Lower leg skin (tissue), 4 donors: Measurements from ENCODE around the gene NUP214. TPM values are rescaled to one million over a fixed set of nuclear protein-coding genes. Genes with fewer than 3 reads are reported as not detected.
"Not testable (repeated sequence)": the region's sequence is repeated elsewhere in the genome, so short reads cannot be mapped to it uniquely, and the experiment has no call there.

Source experiments
- DNase-seq, 2 donors: peaks; one replicate each; pipeline ENCODE4 v3.0.0-alpha.2; 2019; ENCODE audit warnings: low spot score in 2 of 2
- H3K4me3 ChIP-seq: fragments of 200-600 bp; sonication (generic); 2 replicates; pipeline ENCODE4 v1.5.1; 2017; ENCODE audit warnings: mild to moderate bottlenecking, low read depth; ENCODE audit not compliant: poor library complexity, severe bottlenecking
- POLR2A ChIP-seq, 2 donors: fragments of 450-650 bp; IDR thresholded peaks; one replicate each; pipeline ENCODE4 v1.6.1; 2016 to 2017; ENCODE audit warnings: antibody characterized with exemption in 2 of 2, mild to moderate bottlenecking in 1 of 2, moderate library complexity in 1 of 2
- WGBS, 2 donors: methylation state at CpG; one replicate each; pipeline ENCODE4 v1.1.5; 2018; 5-methylcytosine and 5-hydroxymethylcytosine counted together
- intact Hi-C: fragments of 100-400 bp; cut with DNase I; formaldehyde crosslinking; loops from one replicate; pipeline ENCODE4 v1.15.0; 2023; ENCODE audit warnings: low total_unique reads
- total RNA-seq, 4 donors: library from RNA; depleted of rRNA; stranded (reverse); fragments of >200 nt; gene quantifications; one replicate each; pipeline ENCODE4 v1.1.0, GENCODE V29; 2016
- TF ChIP-seq, protein P1 (sequence below), 3 donors: fragments of 450-650 bp; IDR thresholded peaks; one replicate each; pipeline ENCODE4 v1.5.1; 2016; ENCODE audit warnings: antibody characterized with exemption in 3 of 3, mild to moderate bottlenecking in 3 of 3, moderate library complexity in 2 of 3

NUP214 gene
- total RNA-seq, 4 donors from 2014 or later = 33.8 to 64.4 (median 39.8) TPM

DNA sequence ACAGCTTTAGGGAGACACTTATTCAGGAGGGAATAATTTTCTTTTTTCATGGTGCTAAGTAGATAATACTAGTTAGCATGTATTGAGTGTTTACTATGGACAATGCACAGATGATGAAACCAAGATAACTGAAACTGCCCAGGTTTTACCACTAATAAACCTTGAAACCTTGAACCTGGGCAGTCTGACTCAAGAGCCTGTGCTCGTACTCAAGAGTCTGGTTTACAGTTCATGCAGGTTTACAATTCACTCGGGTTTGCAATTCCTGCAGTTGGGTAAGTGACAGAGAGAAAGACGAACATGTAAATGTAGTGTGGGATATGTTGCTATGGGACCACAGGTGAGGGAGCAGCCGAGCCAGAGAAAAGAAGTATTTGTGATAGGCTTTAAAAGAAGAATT is 28.2 kb downstream of the NUP214 start:
- H3K4me3 ChIP-seq = no peak overlapping the region
- 88 to 92% methylated on average over 4 of the region's 4 CpGs for WGBS, 2 donors
- DNase-seq = no peak
- intact Hi-C loops = no loop called here
- TF ChIP-seq, protein P1, sequence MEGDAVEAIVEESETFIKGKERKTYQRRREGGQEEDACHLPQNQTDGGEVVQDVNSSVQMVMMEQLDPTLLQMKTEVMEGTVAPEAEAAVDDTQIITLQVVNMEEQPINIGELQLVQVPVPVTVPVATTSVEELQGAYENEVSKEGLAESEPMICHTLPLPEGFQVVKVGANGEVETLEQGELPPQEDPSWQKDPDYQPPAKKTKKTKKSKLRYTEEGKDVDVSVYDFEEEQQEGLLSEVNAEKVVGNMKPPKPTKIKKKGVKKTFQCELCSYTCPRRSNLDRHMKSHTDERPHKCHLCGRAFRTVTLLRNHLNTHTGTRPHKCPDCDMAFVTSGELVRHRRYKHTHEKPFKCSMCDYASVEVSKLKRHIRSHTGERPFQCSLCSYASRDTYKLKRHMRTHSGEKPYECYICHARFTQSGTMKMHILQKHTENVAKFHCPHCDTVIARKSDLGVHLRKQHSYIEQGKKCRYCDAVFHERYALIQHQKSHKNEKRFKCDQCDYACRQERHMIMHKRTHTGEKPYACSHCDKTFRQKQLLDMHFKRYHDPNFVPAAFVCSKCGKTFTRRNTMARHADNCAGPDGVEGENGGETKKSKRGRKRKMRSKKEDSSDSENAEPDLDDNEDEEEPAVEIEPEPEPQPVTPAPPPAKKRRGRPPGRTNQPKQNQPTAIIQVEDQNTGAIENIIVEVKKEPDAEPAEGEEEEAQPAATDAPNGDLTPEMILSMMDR (IDR thresholded peaks at IDR 0.05) = no peak
- TF ChIP-seq POLR2A (IDR thresholded peaks at IDR 0.05) = no peak

DNA sequence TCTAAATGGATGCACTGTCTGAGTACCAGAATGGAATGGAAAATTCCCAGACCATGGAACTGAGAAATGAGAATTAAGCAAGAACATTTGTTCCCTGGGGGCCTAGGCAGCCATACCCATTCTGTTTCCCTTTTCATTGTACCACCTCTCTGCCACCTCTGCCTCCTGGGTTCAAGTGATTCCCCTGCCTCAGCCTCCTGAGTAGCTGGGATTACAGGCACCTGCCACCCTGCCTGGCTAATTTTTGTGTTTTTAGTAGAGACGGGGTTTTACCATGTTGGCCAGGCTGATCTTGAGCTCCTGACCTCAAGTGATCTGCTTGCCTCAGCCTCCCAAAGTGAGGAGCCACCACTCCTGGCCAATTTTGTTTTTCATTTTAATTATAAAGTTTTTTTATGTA is 33.3 kb downstream of the NUP214 start:
- intact Hi-C loops, H3K4me3 ChIP-seq, DNase-seq: not testable (repeated sequence)
- WGBS, 2 donors = 90 to 100% methylated on average over 1 of the region's 1 CpG

DNA sequence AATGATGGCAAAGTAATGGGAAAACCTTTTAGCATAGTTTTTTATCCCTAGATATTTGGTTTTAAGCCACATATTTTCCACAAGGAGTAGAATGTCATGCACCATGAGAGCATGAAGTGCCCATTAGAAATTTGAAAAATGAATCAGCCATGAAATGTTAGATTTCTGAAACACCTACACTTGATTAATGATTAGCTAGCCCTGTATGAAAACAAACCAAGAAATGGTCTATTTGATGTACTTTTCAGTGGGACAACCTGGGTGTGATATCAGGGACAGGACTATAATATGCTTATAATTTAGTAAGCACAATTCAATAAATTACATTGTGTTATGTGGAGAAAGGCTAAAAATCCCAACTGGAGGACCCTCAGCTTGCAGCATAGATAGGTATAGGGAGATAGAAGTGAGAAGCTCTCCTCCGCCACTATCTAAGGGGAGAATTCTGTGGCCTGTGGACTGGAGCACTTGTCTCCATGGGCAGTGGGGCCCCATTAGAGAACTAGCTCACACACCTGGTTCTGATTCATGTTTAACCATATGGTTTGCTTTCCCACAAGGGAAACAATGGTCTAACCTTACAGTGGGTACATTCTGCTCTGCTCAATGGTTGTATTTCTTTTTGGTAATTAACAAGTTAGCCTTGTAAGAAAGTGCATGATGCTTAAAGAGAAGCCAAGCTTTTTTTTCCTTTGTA is 35.2 kb downstream of the NUP214 start:
- intact Hi-C loops = no loop called here
- no peak overlapping the region for H3K4me3 ChIP-seq
- no peak for DNase-seq
- TF ChIP-seq, protein P1 (IDR thresholded peaks at IDR 0.05) = no peak
- TF ChIP-seq POLR2A (IDR thresholded peaks at IDR 0.05) = no peak
- WGBS, 2 donors = 95 to 100% methylated on average over 1 of the region's 1 CpG

DNA sequence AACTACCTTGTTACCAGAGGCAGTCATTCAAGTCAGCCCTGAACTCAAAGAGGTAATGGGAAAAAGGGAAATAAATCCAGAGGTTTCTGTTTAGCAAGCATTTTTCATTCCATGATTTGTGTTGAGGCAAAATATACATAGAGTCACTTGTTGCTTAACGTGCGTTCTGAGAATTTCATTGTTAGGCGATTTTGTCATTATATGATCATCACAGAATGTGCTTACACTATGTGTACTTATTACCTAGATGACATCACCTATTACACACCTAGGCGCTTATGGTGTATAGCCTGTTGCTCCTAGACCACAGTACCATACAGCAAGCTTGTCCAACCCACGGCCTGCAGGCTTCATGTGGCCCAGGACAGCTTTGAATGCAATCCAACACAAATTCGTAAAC is 36.2 kb downstream of the NUP214 start:
- TF ChIP-seq POLR2A (IDR thresholded peaks at IDR 0.05) = no peak
- TF ChIP-seq, protein P1 (IDR thresholded peaks at IDR 0.05) = no peak
- no peak for DNase-seq
- H3K4me3 ChIP-seq = no peak overlapping the region
- intact Hi-C loops = no loop called here
- WGBS, 2 donors = 91% methylated on average over 6 of the region's 6 CpGs

DNA sequence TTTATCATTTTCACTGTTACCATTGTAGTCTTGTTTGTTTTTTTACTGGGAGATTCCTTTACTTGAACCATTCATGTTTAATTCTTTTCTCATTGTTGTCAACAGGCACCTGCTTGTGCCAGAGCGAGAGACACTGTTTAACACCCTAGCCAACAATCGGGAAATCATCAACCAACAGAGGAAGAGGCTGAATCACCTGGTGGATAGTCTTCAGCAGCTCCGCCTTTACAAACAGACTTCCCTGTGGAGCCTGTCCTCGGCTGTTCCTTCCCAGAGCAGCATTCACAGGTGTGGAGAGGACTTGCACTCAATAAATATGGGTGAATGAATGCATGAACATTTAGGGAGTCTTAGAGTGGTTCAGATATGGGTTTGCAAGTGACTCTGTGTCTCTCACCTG is 37.5 kb downstream of the NUP214 start:
- no peak overlapping the region for H3K4me3 ChIP-seq
- WGBS, 2 donors = 91 to 95% methylated on average over 4 of the region's 4 CpGs
- intact Hi-C loops = no loop called here
- no peak for TF ChIP-seq POLR2A (IDR thresholded peaks at IDR 0.05)
- TF ChIP-seq, protein P1 (IDR thresholded peaks at IDR 0.05) = no peak
- no peak for DNase-seq

DNA sequence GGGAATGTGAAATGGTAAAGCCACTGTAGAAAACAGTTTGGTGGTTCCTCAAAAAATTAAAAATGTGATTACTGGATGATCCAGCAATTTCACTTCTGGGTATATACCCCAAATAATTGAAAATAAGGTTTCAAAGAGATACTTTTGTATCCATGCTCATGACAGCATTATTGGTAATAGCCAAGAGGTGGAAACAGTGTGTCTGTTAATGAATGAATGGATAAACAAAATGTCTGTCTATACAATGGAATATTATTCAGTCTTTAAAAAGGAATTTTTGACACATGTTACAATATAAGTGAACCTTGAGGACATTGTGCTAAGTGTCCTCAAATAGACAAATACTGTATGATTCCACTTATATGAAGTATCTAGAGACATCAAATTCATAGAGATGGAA is 40.1 kb downstream of the NUP214 start:
- H3K4me3 ChIP-seq = no peak overlapping the region
- DNase-seq = no peak
- TF ChIP-seq, protein P1 (IDR thresholded peaks at IDR 0.05) = no peak
- no peak for TF ChIP-seq POLR2A (IDR thresholded peaks at IDR 0.05)
- intact Hi-C loops = no loop called here
